Caco-2 (cell line): Measurements from ENCODE around the gene PANK2. TPM values are rescaled to one million over a fixed set of nuclear protein-coding genes. Genes with fewer than 3 reads are reported as not detected.

Experiments
- BruUV-seq: library from RNA; stranded (reverse); fragments of 400-500 nt; replicated peaks from 2 replicates; lab custom pipeline; 2021; lab: Mats Ljungman, UMichigan
- CTCF ChIA-PET: fragments of 300-600 bp; sonication (Branson Sonifier 250); formaldehyde crosslinking; loops from one replicate; lab custom pipeline; 2022; ENCODE audit warnings: antibody characterized with exemption; lab: Charles Lee
- POLR2A ChIA-PET: fragments of 300-600 bp; sonication (Branson Sonifier 250); formaldehyde crosslinking; loops from one replicate; lab custom pipeline; 2022; ENCODE audit warnings: antibody characterized with exemption; lab: Charles Lee
- DNase-seq, 2 experiments: peaks; one replicate each; pipeline versions ENCODE4 v3.0.0 to v3.0.0-alpha.2; 2020 to 2022
- H3K27me3 ChIP-seq: replicated peaks from 2 replicates; pipeline ENCODE4 v1.6.0; 2011; ENCODE audit warnings: low read length; ENCODE audit not compliant: control insufficient read depth, insufficient read depth
- H3K36me3 ChIP-seq: 2 replicates; pipeline ENCODE4 v1.5.1; 2011; ENCODE audit warnings: low read length; ENCODE audit not compliant: control insufficient read depth, insufficient read depth
- H3K4me1 ChIP-seq: fragments of 250-450 bp; sonication (Bioruptor Pico); 2 replicates; pipeline ENCODE4 v1.5.1; 2020; ENCODE audit warnings: mild to moderate bottlenecking
- H3K4me3 ChIP-seq: 2 replicates; pipeline ENCODE4 v1.5.1; 2011; ENCODE audit warnings: low read depth, mild to moderate bottlenecking, control low read depth, low read length
- H3K9me3 ChIP-seq: fragments of 250-450 bp; sonication (Bioruptor Pico); 2 replicates; pipeline ENCODE4 v1.5.1; 2020; ENCODE audit warnings: mild to moderate bottlenecking, moderate library complexity
- H3K27ac Mint-ChIP-seq: one replicate; pipeline ENCODE4 v1.8.0; 2022; ENCODE audit warnings: mixed read lengths; ENCODE audit not compliant: unreplicated experiment
- H3K27me3 Mint-ChIP-seq: one replicate; pipeline ENCODE4 v1.8.0; 2022; ENCODE audit warnings: mixed read lengths; ENCODE audit not compliant: insufficient read depth, unreplicated experiment
- H3K36me3 Mint-ChIP-seq: one replicate; pipeline ENCODE4 v1.8.0; 2022; ENCODE audit warnings: mild to moderate bottlenecking, mixed read lengths; ENCODE audit not compliant: insufficient read depth, unreplicated experiment
- H3K4me1 Mint-ChIP-seq: one replicate; pipeline ENCODE4 v1.8.0; 2022; ENCODE audit warnings: low read depth, mixed read lengths; ENCODE audit not compliant: unreplicated experiment
- H3K4me3 Mint-ChIP-seq: one replicate; pipeline ENCODE4 v1.8.0; 2022; ENCODE audit warnings: mild to moderate bottlenecking, moderate library complexity, mixed read lengths; ENCODE audit not compliant: unreplicated experiment
- H3K9me3 Mint-ChIP-seq: one replicate; pipeline ENCODE4 v1.8.0; 2022; ENCODE audit warnings: mixed read lengths; ENCODE audit not compliant: unreplicated experiment
- CTCF ChIP-seq, 2 experiments: fragments of 200-600 bp in 1 of 2; IDR thresholded peaks; 1 replicate in 1 of 2; 2 replicates in 1 of 2; pipeline versions ENCODE4 v1.5.1 to v1.8.0; 2011 to 2022; ENCODE audit warnings: antibody characterized with exemption in 1 of 2, control low read depth in 1 of 2, inconsistent platforms in 1 of 2, low read depth in 1 of 2, low read length in 1 of 2, mild to moderate bottlenecking in 1 of 2, moderate library complexity in 1 of 2; ENCODE audit not compliant: insufficient read depth in 1 of 2, severe bottlenecking in 1 of 2, unreplicated experiment in 1 of 2
- intact Hi-C: fragments of 100-400 bp; cut with micrococcal nuclease; formaldehyde crosslinking; loops from one replicate; pipeline ENCODE4 v1.10.0; 2022; ENCODE audit not compliant: unreplicated experiment
- total RNA-seq: library from RNA; stranded (reverse); gene quantifications from 2 replicates; pipeline ENCODE4 v1.2.3, GENCODE V29; 2022

PANK2 gene
- total RNA-seq, 1 experiment from 2014 or later = 58.3 TPM

GRCh38 chr20:3914446-3914845 lies 25.3 kb downstream of the PANK2 start:
- no peaks in the 10 kb centered on the region for H3K9me3 ChIP-seq
- Mint-ChIP-seq H3K27me3 (no peaks in the 10 kb centered on the region), H3K9me3 (no peaks in the 10 kb centered on the region), H3K36me3 (peaks cover 97% of the 10 kb centered on the region), H3K4me1 (no peaks in the 10 kb centered on the region), H3K27ac (peak overlapping the region; percentile 60), H3K4me3 (no peak overlapping the region)
- H3K27me3 ChIP-seq = no peaks in the 10 kb centered on the region
- POLR2A ChIA-PET = no interaction called here
- H3K4me1 ChIP-seq = no peaks in the 10 kb centered on the region
- DNase-seq = no peak
- no peaks in the 10 kb centered on the region for H3K36me3 ChIP-seq
- CTCF ChIA-PET = no interaction called here
- BruUV-seq = no TSS peak
- no peak overlapping the region for H3K4me3 ChIP-seq
- intact Hi-C loops = no loop called here
- TF ChIP-seq CTCF (IDR thresholded peaks at IDR 0.05; ENCODE audit: insufficient read depth in 1 of 2, low read depth in 1 of 2, low read length in 1 of 2, severe bottlenecking in 1 of 2, unreplicated experiment in 1 of 2) = no peak

GRCh38 chr20:3915691-3916090 lies 26.5 kb downstream of the PANK2 start:
- no peak for DNase-seq
- Mint-ChIP-seq H3K27ac (no peak overlapping the region), H3K4me1 (no peaks in the 10 kb centered on the region), H3K27me3 (no peaks in the 10 kb centered on the region), H3K9me3 (no peaks in the 10 kb centered on the region), H3K36me3 (peaks cover 92% of the 10 kb centered on the region), H3K4me3 (no peak overlapping the region)
- CTCF ChIA-PET = no interaction called here
- BruUV-seq = no TSS peak
- Histone ChIP-seq H3K27me3 (no peaks in the 10 kb centered on the region), H3K4me3 (no peak overlapping the region), H3K9me3 (no peaks in the 10 kb centered on the region), H3K4me1 (no peaks in the 10 kb centered on the region), H3K36me3 (no peaks in the 10 kb centered on the region)
- TF ChIP-seq CTCF (IDR thresholded peaks at IDR 0.05; ENCODE audit: insufficient read depth in 1 of 2, low read depth in 1 of 2, low read length in 1 of 2, severe bottlenecking in 1 of 2, unreplicated experiment in 1 of 2) = no peak
- POLR2A ChIA-PET = no interaction called here
- intact Hi-C loops = no loop called here

- peaks cover 90% of the 10 kb centered on the region for H3K36me3 Mint-ChIP-seq
- DNase-seq = no peak
- H3K27ac Mint-ChIP-seq = no peak overlapping the region
- no peaks in the 10 kb centered on the region for H3K27me3 Mint-ChIP-seq
- H3K4me1 Mint-ChIP-seq = no peaks in the 10 kb centered on the region
- POLR2A ChIA-PET = no interaction called here
- H3K4me3 Mint-ChIP-seq = no peak overlapping the region
- intact Hi-C loops = no loop called here
- Histone ChIP-seq H3K9me3 (no peaks in the 10 kb centered on the region), H3K4me1 (no peaks in the 10 kb centered on the region), H3K36me3 (no peaks in the 10 kb centered on the region), H3K27me3 (no peaks in the 10 kb centered on the region), H3K4me3 (no peak overlapping the region)
- CTCF ChIA-PET = no interaction called here
- H3K9me3 Mint-ChIP-seq = no peaks in the 10 kb centered on the region
- no TSS peak for BruUV-seq
- TF ChIP-seq CTCF (IDR thresholded peaks at IDR 0.05; ENCODE audit: insufficient read depth in 1 of 2, low read depth in 1 of 2, low read length in 1 of 2, severe bottlenecking in 1 of 2, unreplicated experiment in 1 of 2) = no peak
These were observed 27.2 kb downstream of the PANK2 start for GRCh38 chr20:3916364-3916763.
